Nephron (organoid): Measurements from ENCODE around the gene AGA.

Experiments
- H3K27ac Mint-ChIP-seq, 3 experiments: 2 replicates each; pipeline ENCODE4 v1.8.0; 2020; ENCODE audit warnings: mixed read lengths in 3 of 3, mild to moderate bottlenecking in 2 of 3, moderate library complexity in 1 of 3
- H3K27me3 Mint-ChIP-seq: 2 replicates; pipeline ENCODE4 v1.8.0; 2021; ENCODE audit warnings: low read depth, mild to moderate bottlenecking, moderate library complexity, mixed read lengths
- H3K36me3 Mint-ChIP-seq: 2 replicates; pipeline ENCODE4 v1.8.0; 2020; ENCODE audit warnings: low read depth, mixed read lengths
- H3K4me1 Mint-ChIP-seq: 2 replicates; pipeline ENCODE4 v1.8.0; 2020; ENCODE audit warnings: mixed read lengths
- H3K4me3 Mint-ChIP-seq, 3 experiments: 2 replicates each; pipeline ENCODE4 v1.8.0; 2020; ENCODE audit warnings: mild to moderate bottlenecking in 3 of 3, mixed read lengths in 3 of 3, moderate library complexity in 2 of 3
- H3K9me3 Mint-ChIP-seq: 2 replicates; pipeline ENCODE4 v1.8.0; 2020; ENCODE audit warnings: mixed read lengths
- TF ChIP-seq, protein P1 (sequence below), 3 experiments: fragments of 200-600 bp; sonication (generic); IDR thresholded peaks; one replicate each; pipeline ENCODE4 v1.5.0; 2021; ENCODE audit warnings: antibody characterized with exemption in 3 of 3; ENCODE audit not compliant: unreplicated experiment in 3 of 3

Gene AGA

GRCh38 chr4:177455561-177455970, 13.3 kb upstream of the AGA start:
- H3K27me3 Mint-ChIP-seq = no peaks in the 10 kb centered on the region
- H3K4me1 Mint-ChIP-seq = peaks cover 14% of the 10 kb centered on the region
- H3K4me3 Mint-ChIP-seq = no peak overlapping the region
- H3K9me3 Mint-ChIP-seq = no peaks in the 10 kb centered on the region
- no peak overlapping the region for H3K27ac Mint-ChIP-seq
- TF ChIP-seq, protein P1, sequence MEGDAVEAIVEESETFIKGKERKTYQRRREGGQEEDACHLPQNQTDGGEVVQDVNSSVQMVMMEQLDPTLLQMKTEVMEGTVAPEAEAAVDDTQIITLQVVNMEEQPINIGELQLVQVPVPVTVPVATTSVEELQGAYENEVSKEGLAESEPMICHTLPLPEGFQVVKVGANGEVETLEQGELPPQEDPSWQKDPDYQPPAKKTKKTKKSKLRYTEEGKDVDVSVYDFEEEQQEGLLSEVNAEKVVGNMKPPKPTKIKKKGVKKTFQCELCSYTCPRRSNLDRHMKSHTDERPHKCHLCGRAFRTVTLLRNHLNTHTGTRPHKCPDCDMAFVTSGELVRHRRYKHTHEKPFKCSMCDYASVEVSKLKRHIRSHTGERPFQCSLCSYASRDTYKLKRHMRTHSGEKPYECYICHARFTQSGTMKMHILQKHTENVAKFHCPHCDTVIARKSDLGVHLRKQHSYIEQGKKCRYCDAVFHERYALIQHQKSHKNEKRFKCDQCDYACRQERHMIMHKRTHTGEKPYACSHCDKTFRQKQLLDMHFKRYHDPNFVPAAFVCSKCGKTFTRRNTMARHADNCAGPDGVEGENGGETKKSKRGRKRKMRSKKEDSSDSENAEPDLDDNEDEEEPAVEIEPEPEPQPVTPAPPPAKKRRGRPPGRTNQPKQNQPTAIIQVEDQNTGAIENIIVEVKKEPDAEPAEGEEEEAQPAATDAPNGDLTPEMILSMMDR (IDR thresholded peaks at IDR 0.05; ENCODE audit: unreplicated experiment in 3 of 3) = no peak
- no peaks in the 10 kb centered on the region for H3K36me3 Mint-ChIP-seq

DNA sequence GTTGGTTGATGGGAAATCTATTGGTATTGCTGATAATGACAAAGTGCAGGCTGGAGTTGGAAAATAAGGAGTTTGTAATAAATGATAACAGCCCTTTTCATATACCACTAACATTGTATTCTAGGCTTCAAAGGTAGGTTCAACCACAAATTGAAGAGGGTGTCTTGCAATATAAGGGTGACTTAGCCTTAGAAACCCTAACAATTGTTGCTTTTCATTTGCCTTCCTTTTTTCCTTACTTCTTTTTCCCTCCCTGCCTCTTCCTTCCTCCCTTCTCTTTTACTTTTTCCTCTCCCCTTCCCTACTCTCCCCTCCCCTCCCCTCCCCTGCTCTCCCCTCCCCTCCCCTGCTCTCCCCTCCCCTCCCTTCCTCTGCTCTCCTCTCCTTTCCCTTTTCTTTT, 10.9 kb upstream of the AGA start:
- no peak overlapping the region for H3K27ac Mint-ChIP-seq
- H3K4me3 Mint-ChIP-seq = no peak overlapping the region
- TF ChIP-seq, protein P1 (IDR thresholded peaks at IDR 0.05; ENCODE audit: unreplicated experiment in 3 of 3) = no peak
- H3K36me3 Mint-ChIP-seq = no peaks in the 10 kb centered on the region
- H3K9me3 Mint-ChIP-seq = no peaks in the 10 kb centered on the region
- no peaks in the 10 kb centered on the region for H3K27me3 Mint-ChIP-seq
- H3K4me1 Mint-ChIP-seq = peaks cover 14% of the 10 kb centered on the region

- H3K27ac Mint-ChIP-seq = no peak overlapping the region
- H3K4me1 Mint-ChIP-seq = peaks cover 14% of the 10 kb centered on the region
- no peaks in the 10 kb centered on the region for H3K27me3 Mint-ChIP-seq
- TF ChIP-seq, protein P1 (IDR thresholded peaks at IDR 0.05; ENCODE audit: unreplicated experiment in 3 of 3) = no peak
- no peaks in the 10 kb centered on the region for H3K36me3 Mint-ChIP-seq
- no peak overlapping the region for H3K4me3 Mint-ChIP-seq
- no peaks in the 10 kb centered on the region for H3K9me3 Mint-ChIP-seq
Measured at GRCh38 chr4:177451108-177451500, 8.9 kb upstream of the AGA start.

GRCh38 chr4:177450426-177451107, 8.3 kb upstream of the AGA start:
- H3K27ac Mint-ChIP-seq = no peak overlapping the region
- H3K9me3 Mint-ChIP-seq = no peaks in the 10 kb centered on the region
- TF ChIP-seq, protein P1 (IDR thresholded peaks at IDR 0.05; ENCODE audit: unreplicated experiment in 3 of 3) = no peak
- no peak overlapping the region for H3K4me3 Mint-ChIP-seq
- no peaks in the 10 kb centered on the region for H3K36me3 Mint-ChIP-seq
- H3K4me1 Mint-ChIP-seq = peaks cover 13% of the 10 kb centered on the region
- no peaks in the 10 kb centered on the region for H3K27me3 Mint-ChIP-seq

DNA sequence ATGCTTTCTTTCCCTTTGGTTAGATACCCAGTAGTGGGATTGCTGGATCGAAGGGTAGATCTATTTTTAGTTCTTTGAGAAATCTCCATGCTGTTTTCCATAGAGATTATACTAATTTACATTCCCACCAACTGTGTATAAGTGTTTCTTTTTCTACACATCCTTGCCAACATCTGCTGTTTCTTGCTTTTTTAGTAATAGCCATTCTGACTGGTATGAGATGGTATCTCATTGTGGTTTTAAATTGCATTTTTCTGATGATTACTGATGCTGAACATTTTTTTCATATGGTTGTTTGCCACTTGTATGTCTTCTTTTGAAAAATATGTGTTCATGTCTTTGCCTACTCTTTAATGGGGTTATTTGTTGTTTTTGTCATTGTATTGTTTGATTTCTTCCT, 6.6 kb upstream of the AGA start:
- H3K9me3 Mint-ChIP-seq = no peaks in the 10 kb centered on the region
- H3K27me3 Mint-ChIP-seq = no peaks in the 10 kb centered on the region
- no peaks in the 10 kb centered on the region for H3K36me3 Mint-ChIP-seq
- TF ChIP-seq, protein P1 (IDR thresholded peaks at IDR 0.05; ENCODE audit: unreplicated experiment in 3 of 3) = no peak
- H3K4me1 Mint-ChIP-seq = peaks cover 5% of the 10 kb centered on the region
- H3K4me3 Mint-ChIP-seq = no peak overlapping the region
- no peak overlapping the region for H3K27ac Mint-ChIP-seq

GRCh38 chr4:177447417-177448004, 5.3 kb upstream of the AGA start:
- no peak overlapping the region for H3K27ac Mint-ChIP-seq
- H3K36me3 Mint-ChIP-seq = no peaks in the 10 kb centered on the region
- no peaks in the 10 kb centered on the region for H3K9me3 Mint-ChIP-seq
- peaks cover 10% of the 10 kb centered on the region for H3K4me1 Mint-ChIP-seq
- no peak overlapping the region for H3K4me3 Mint-ChIP-seq
- TF ChIP-seq, protein P1 (IDR thresholded peaks at IDR 0.05; ENCODE audit: unreplicated experiment in 3 of 3) = no peak
- no peaks in the 10 kb centered on the region for H3K27me3 Mint-ChIP-seq
